HG03571 (cell line): ENCODE data around the gene KRT5.
"Not testable (repeated sequence)": the region's sequence is repeated elsewhere in the genome, so short reads cannot be mapped to it uniquely, and the experiment has no call there.

ENCODE experiments used
- ATAC-seq: cut with Tn5 transposase; IDR thresholded peaks from one replicate; pipeline ENCODE4 v1.9.1; 2021; ENCODE audit not compliant: unreplicated experiment

KRT5 gene

DNA sequence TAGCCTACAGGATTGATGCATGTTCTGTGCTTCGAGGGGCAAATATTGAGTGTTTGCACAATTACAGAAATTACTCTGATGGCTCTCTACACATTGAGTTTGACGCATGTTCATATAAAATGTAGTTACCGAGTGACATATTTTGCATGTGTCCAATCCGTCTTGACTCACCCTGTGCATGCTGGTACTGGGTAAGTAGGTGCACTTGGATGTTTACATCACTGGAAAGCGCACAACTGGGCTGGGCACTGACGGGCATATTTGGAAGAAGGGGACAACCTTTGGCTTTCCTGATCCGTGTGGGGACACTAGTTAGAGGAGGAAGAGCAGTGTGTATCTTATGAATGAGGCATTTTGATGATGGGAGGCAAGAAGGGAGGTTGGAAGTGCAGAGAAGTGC lies 22.2 kb downstream of the KRT5 start:
- no peak for ATAC-seq

DNA sequence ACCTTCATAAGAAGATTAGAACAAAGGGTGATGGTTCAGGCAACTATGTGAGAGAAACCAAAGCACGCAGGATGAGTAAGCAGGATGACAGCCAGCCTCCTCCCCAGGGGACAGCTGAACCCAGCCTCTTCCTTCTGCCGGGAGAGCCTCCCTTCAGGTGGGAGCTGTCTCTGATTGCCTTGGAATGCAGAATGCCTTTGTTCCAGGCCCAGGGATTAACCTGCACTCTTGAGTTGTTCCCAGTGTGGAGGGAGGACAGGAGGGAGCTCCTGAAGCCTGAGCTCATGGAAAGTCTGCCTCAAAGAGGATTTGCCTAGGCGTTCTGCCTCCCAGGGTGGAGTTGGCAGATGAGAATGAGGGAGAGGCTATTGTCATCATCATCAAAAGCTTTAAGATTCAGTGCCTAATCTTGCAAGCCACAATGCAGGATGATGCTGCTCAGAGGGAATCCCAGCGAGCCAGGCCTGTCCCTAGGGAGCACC lies 23.6 kb downstream of the KRT5 start:
- no peak for ATAC-seq

DNA sequence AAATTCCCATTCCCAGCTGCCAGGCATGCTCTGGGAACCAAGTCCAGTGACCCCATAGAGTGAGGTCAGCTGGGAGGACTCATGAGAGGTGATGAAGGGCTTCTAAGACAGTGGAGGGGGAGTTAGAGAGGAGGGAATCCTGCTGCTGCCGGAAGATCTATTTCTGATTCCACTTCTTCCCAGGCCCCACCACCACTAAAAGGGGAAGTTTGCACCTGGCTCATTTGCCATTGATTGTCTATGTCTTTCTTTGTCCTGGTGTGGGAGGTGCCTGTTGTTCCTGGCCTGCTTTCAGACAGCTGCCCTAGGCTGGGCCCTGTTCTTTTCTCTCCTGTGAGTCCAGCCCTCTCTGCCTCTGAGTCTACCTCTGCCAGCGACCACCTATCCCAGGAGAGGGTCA lies 24.1 kb downstream of the KRT5 start:
- no peak for ATAC-seq

DNA sequence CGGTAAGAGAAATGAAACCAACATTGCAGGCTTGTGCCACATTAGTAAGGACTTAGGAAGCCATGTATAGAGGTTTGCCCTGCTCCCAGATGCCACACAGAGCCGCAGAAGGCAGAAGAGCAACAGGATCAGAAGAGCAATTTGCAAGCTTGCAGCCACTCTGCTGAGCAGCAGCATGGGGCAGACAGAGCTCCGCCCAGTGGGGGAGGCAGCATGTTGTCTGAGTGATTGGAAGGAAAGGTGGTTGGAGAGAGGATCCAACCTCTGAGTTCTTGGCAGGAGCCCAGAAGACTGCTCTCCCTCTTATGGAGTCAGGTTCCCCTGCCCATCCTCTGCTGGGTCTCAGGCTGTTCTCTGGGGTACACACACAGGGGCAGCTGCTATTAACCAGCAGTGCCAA lies 24.8 kb downstream of the KRT5 start:
- no peak for ATAC-seq

DNA sequence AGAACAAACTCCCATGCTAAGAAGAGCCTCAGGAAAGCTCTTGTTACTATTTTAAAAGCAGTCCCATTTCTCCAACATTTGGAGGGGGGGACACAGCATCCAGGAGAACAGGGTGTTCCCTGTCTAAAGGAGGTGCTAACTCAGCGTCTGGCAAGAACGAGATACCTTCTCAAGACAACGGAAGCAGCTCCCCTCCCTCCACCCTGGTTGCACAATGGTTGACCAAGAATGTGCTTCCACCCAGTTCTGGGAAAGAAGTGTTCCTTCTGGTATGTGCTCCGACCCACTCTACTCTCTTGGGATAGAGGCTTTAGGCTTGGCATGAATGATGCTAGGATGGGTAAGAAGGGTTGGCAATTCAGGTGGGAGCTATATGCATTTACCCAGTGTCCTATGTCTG lies 25.7 kb downstream of the KRT5 start:
- ATAC-seq, result no peak

DNA sequence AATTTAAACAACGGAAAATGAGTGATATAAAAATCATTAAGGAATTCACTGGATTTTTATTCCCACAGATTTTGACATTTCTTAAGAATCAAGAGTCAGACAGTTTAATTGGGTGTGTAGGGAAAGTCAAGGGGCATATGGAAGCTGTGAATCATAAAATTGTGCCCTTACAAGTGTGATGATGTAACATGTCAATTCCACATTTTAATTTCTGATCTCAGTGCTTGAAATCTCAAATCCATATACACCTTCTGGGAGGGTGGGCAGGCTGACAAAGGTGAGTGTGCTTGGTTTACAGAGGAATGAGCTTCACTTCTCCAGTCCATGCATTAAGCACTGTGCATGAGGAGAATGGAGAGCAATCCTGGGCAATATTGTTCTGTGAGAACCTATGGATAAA lies 26.1 kb downstream of the KRT5 start:
- ATAC-seq, result no peak

DNA sequence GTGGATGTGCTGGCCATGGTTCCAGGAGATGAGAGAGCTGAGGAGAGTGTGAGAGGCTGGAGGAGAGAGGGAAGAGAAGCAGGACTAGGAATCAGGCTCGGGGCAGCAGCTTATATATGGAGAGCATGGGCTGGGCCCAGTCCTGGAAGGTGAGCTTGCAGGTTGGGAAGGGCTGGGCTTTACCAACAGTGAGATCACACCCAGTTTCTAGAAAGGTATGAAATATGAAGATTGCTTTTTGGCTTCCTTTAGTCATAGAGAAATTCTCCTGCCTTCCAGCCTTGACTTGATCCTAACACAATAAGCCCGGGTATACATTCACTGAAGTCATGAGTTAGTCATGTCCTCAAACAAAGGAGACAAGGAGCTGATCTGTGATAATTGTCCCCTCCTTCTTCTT lies 27.0 kb downstream of the KRT5 start, which contains the start of gene KRT6A:
TSS of gene KRT6A (minus strand) at position 86 of the 400 bp plus-strand sequence. CDS start at position 17, 69 bp downstream.
- ATAC-seq, result no peak

DNA sequence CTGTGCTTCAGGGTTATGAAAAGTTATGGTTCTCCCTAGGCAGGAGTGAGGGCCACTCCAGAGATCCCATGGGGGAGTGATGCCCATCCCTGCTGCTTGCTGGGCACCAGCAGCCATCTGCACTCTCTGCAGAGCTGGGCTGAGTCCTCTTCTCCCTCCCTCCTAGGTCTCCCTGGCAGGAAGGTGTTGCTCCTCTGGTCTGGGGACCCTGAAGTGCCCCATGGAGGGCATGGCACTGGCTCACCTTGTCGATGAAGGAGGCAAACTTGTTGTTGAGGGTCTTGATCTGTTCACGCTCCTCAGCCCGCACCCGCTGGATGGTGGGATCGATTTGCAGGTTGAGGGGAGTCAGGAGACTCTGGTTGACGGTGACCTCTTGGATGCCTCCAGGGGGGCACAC lies 27.8 kb downstream of the KRT5 start:
- not testable (repeated sequence) for ATAC-seq

DNA sequence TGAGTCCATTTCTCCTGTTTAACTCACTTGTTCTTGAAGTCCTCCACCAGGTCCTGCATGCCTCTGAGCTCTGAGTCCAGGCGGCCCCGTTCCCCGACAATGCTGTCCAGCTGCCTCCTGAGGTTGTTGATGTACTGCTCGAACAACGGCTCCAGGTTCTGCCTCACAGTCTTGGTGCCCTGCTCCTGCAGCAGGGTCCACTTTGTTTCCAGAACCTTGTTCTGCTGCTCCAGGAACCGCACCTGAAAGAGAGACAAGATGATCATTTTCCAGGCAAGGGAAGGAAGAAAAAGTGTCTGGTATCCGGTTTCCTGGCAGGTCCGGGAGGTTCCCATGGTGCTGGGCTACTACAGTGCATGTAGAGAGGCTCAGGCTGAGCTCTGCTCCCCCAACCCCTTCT lies 28.7 kb downstream of the KRT5 start:
- ATAC-seq, result not testable (repeated sequence)

DNA sequence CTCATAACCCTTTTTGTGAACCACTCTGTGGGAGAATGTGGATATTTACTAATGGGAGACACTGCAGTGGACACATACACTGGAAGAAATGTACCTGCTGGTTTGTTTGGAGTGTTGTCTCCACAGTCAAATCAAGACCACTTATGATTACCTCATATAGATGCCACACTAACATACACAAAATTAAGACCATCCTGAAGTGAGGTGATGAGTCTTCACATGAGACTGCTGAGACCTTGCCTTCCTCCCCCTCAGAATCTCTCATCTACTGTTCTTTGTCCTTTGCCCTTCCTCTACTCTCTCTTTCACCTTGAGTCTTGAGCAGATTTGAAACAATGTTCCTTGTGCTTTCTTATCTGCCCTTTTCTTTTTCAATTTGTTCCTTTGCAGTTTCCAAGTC lies 31.5 kb downstream of the KRT5 start:
- ATAC-seq, result no peak

DNA sequence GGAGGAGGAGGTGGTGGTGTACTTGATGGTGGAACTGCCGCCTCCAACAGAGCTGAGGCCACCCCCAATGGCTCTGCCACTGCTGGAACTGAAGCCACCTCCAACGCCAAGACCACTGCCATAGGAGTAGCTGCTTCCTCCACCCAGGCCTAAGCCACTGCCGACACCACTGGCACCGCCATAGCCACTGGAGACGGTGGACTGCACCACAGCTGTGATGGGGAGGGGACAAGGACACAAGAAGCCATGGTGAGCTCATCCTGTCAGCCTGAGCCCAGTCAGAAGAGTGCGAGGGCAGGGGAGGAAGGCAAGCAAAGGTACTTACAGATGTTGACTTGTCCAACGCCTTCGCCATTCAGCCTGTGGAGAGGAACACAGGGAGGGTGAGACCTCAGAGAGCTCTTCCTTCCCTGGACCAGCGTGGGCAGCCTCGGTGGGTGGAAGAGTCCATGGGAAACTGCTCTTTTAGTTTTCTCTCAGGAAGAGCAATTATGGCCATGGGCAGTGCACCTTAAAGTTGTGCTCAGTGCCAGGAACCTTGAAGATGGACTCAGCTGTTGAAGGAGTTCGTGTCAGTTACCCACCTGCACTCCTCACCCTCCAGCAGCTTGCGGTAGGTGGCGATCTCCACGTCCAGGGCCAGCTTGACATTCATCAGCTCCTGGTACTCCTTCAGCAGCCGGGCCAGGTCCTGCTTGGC lies 32.3 kb downstream of the KRT5 start:
- not testable (repeated sequence) for ATAC-seq

DNA sequence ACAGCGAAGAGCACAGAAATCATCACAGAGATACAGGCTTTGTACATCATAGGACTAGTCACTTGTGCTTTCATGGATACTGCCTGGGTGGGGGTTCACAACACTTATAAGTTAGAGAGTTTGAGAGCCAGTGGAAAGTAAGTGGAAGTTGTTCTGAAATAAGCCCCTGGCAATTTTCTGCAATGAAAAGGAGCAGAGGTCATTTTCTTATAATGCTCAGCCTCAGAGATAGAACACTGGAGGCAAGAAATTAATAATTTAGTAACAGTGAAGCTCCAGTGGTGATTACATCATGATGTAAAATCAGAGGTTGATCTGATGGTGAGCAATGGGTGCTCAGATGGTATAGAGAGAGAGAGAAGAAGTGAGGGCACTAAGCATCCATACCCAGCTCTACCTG lies 33.0 kb downstream of the KRT5 start:
- ATAC-seq, result no peak

DNA sequence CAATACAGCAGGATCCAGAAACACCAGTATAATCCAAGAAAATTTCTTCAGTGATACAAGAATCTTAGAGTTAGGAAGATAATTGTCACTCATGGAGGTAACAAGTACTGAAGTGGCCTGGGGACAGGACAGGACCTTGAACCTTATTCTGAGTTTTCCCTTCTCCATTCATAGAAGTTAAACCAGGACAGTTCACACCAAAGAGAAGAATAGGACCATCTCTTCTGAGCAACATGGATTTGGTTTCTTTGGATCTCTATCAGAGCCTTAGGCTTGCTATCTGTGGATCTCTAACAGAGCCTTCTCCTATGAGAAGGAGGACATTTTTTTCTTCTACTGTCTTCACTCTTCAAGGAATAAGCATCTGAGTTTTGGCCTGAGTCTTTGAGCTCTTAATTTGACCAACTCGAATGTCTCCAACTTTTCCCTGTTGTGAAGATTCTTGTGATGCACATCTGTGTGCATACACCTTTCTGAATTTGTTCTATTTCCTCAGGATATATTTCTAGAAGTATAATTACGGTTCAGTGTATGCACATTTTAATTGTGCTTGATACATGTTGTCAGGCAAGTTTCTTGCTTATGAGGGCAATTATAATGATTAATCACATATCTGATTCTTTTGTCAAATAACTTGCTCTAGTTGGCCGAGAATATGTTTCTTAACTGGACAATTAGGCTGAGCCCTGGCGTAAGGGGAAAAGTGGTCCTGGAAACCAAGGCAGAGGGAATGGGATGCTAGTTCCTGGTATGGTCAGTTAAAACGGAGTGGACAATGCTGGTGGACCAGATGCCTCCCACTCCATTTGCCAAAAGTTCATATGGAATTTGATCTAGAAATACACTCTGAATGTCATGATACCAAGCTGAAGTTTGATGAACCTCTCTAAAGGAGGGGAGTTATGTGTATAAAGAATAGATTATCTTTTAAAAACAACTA lies 33.8 kb downstream of the KRT5 start:
- no peak for ATAC-seq

DNA sequence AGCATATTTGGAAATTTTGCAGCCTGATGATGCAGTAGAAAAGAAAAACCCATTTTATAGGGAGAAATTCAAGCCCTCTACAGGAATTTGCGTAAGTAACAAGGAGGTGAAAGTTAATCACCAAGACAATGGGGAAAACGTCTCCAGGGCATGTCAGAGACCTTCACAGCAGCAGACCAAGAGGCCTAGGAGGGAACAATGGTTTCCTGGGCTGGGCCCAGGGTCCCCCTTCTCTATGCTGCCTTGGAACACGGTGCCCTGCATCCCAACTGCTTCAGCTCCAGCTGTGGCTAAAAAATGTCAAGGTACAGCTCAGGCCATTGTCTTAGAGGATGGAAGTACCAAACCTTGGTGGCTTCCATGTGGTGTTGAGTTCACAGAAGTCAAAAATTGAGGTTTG lies 40.1 kb downstream of the KRT5 start:
- no peak for ATAC-seq

DNA sequence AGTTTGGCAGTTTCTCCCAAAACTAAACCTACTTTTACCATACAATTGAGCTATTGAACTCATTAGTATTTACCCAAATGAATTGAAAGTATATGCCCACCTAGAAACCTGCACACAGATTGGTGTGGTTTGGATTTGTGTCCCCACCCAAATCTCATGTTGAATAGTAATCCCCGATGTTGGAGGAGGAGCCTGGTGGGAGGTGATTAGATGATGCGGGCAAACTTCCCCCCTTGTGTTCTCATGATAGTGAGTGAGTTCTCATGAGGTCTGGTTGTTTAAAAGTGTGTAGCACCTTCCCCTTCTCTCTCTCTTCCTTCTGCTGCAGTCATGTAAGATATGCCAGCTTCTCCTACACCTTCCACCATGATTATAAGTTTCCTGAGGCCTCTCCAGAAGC lies 42.5 kb downstream of the KRT5 start:
- ATAC-seq, result no peak

DNA sequence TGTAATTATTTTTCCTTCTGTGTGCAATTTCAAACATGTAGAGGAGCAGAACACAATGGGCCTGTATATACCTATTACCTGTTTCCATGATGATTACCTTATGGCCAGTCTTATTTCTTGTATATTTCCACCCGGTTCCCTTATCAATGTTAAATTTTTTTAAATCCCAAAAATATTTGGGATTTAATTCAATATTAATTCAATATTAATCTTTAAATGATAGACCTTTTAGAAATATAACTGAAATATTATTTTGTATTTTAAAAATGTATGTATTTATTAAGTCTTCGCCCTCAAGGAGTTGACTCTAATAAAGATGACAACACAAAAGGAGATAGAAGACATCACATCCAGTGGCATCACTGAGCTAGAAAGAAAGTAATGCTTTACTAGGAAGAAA lies 46.0 kb downstream of the KRT5 start:
- no peak for ATAC-seq

DNA sequence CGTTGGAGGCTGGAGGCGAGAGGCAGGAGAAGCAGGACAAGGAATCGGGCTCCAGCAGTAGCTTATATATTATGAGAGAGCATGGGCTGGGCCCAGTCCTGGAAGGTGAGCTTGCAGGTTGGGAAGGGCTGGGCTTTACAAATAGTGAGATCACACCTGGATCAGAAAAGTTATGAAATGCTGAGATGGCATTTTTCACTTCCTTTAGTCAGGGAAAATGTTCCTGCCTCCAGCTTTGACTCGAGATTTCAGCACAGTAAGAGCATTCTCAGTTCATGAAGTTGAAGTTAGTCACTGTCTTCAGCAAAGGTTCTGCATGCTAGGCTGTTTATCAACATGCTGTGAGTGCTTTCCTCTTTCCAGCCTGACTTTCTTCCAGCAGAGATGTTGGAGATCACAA lies 46.4 kb downstream of the KRT5 start, which contains the start of gene KRT6C:
TSS of gene KRT6C (minus strand) at position 38 of the 400 bp plus-strand sequence. CDS start 68 bp downstream, outside the sequence.
- ATAC-seq, result no peak

DNA sequence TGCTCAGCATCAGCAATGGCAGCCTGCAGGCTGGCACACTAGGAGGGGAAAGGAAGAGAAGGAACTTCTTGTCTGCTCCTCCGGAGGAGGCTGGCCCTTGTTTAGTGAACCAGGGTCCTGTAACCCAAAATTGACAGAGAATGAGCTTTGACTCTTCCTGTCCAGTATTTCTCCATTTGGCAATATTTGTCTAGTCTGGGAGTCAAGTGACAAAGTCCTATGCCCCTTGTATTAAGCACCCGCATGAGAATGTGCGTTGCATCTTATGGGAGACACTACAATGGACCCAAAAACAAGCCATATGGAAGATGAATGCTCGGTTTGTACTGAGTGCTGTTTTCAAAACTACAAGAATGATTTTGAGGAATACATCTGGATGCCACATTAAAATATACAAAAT lies 50.3 kb downstream of the KRT5 start:
- no peak for ATAC-seq

DNA sequence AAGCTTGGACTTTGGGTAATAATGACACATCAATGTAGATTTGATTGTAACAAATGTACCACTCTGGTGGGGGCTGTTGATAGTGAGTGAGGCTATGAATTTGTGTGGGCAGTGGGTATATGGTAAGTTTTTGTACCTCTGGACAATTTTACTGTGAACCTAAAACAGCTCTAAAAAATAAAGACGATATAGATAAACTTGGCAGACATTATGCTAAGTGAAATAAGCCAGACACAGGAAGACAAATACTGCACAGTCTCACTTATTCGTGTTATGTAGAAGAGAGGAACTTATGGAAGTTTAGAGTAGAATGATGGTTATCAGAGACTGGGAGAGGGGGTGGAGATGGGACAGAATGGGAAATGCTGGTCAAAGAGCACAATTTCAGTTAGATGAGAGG lies 55.3 kb downstream of the KRT5 start:
- ATAC-seq, result no peak
